ENCODE measurements around the gene TOP1. TPM values are rescaled to one million over a fixed set of nuclear protein-coding genes. Genes with fewer than 3 reads are reported as not detected.
A peak's percentile ranks its signal among the peaks of the same experiment; 100 is the strongest.

Gene TOP1
- total and polyA plus RNA-seq, 9 of the 15 experiments (the other 6 are each of a cell fraction or from before 2014, with no cell fraction given) = 26.4 to 127 (median 39.6) TPM

GRCh38 chr20:41138475-41139226 is 110.0 kb downstream of the TOP1 start:
- H3K4me3 ChIP-seq = peak overlapping the region; percentile 74
- H2AFZ ChIP-seq (ENCODE audit: low read depth, low read length) = no peak overlapping the region
- peak overlapping the region; percentile 81 for H3K4me2 ChIP-seq (ENCODE audit: insufficient read depth, low read length)
- H3K9me1 ChIP-seq (ENCODE audit: control insufficient read depth, insufficient read depth, low read length) = no peaks in the 10 kb centered on the region
- H3K79me2 ChIP-seq (ENCODE audit: control insufficient read depth, insufficient read depth, low read length) = peaks cover 61% of the 10 kb centered on the region
- H3K9ac ChIP-seq (ENCODE audit: insufficient read depth in 1 of 2, low read depth in 2 of 2, low read length in 2 of 2) = peak overlapping the region; percentile 65 to 94
- H3K27me3 ChIP-seq (ENCODE audit: control insufficient read depth in 2 of 2, insufficient read depth in 2 of 2, low read length in 2 of 2) = no peaks in the 10 kb centered on the region
- BruUV-seq (replicated peaks) = no TSS peak
- in situ Hi-C loops (cut with MboI) (no loop called here), intact Hi-C loops (cut with micrococcal nuclease) (no loop called here)
- peaks cover 42 to 55% of the 10 kb centered on the region in 2 experiments for H3K4me1 ChIP-seq (replicated peaks in 1 of 2; ENCODE audit: control insufficient read depth in 2 of 2, insufficient read depth in 2 of 2, low read length in 2 of 2)
- POLR2A ChIA-PET = interaction anchor here (0.6 to 1.6 kb wide), 3 partner anchors 11 to 697 kb away, joined by 3 to 12 read pairs (median 5); no protein-coding TSS in a partner anchor
- DNase-seq (ENCODE audit: extremely low read depth in 1 of 4, low spot score in 3 of 4) = no peak
- CTCF ChIA-PET (ENCODE audit: low intra/inter-chr PET ratio) = no interaction called here
- H3K9me3 ChIP-seq (replicated peaks; ENCODE audit: control insufficient read depth, insufficient read depth, low read depth, low read length) = no peaks in the 10 kb centered on the region
- ATAC-seq = no peak
- peak overlapping the region; percentile 86; the same call in 1 of the 3 replicates for H3K27ac ChIP-seq (ENCODE audit: extremely low read depth, low read depth, low read length)
- no peak for TF ChIP-seq ELF2 (CRISPR knock-in tag; IDR thresholded peaks at IDR 0.05)
- no peak for TF ChIP-seq HEY1 (CRISPR knock-in tag; IDR thresholded peaks at IDR 0.05; ENCODE audit: borderline replicate concordance)
- TF ChIP-seq, protein P1, sequence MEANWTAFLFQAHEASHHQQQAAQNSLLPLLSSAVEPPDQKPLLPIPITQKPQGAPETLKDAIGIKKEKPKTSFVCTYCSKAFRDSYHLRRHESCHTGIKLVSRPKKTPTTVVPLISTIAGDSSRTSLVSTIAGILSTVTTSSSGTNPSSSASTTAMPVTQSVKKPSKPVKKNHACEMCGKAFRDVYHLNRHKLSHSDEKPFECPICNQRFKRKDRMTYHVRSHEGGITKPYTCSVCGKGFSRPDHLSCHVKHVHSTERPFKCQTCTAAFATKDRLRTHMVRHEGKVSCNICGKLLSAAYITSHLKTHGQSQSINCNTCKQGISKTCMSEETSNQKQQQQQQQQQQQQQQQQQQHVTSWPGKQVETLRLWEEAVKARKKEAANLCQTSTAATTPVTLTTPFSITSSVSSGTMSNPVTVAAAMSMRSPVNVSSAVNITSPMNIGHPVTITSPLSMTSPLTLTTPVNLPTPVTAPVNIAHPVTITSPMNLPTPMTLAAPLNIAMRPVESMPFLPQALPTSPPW (CRISPR knock-in tag; IDR thresholded peaks at IDR 0.05) = 0 out of 2 replicates have a peak, but pooled peaks have one; percentile 8
- no peak for FAIRE-seq
- H3K36me3 ChIP-seq (ENCODE audit: control insufficient read depth, insufficient read depth, low read length) = peaks cover 9% of the 10 kb centered on the region; the same call in 2 of the 3 replicates
- H4K20me1 ChIP-seq (replicated peaks; ENCODE audit: control insufficient read depth, insufficient read depth, low read length) = peaks cover 19% of the 10 kb centered on the region
- 66% methylated on average over 12 of the region's 12 CpGs for WGBS (ENCODE audit: insufficient coverage, low coverage, missing lambda C conversion rate)
